ENCODE results near the gene ZDHHC14. TPM values are rescaled to one million over a fixed set of nuclear protein-coding genes. Genes with fewer than 3 reads are reported as not detected.
A peak's percentile ranks its signal among the peaks of the same experiment; 100 is the strongest.

ZDHHC14 gene
- total RNA-seq, 1 donor from 2014 or later, result 26.1 TPM

- H3K36me3 Mint-ChIP-seq (ENCODE audit: low read depth, unreplicated experiment), result no peaks in the 10 kb centered on the region
- peaks cover 30% of the 10 kb centered on the region for H3K4me1 Mint-ChIP-seq (ENCODE audit: unreplicated experiment)
- no peak for TF ChIP-seq CTCF (IDR thresholded peaks at IDR 0.05; ENCODE audit: unreplicated experiment)
- peaks cover 5% of the 10 kb centered on the region for H3K27me3 Mint-ChIP-seq (ENCODE audit: unreplicated experiment)
- H3K4me3 Mint-ChIP-seq (ENCODE audit: unreplicated experiment), result peak overlapping the region; percentile 91
- H3K9me3 Mint-ChIP-seq (ENCODE audit: unreplicated experiment), result no peaks in the 10 kb centered on the region
- peak; percentile 86 for DNase-seq (ENCODE audit: low spot score)
- H3K27ac Mint-ChIP-seq (ENCODE audit: unreplicated experiment), result peak overlapping the region; percentile 20
Observed at GRCh38 chr6:157379656-157380457, 1.1 kb upstream of the ZDHHC14 start.

GRCh38 chr6:157380458-157380778 is 572 bp upstream of the ZDHHC14 start:
- H3K4me3 Mint-ChIP-seq (ENCODE audit: unreplicated experiment), result peak overlapping the region; percentile 91
- peaks cover 5% of the 10 kb centered on the region for H3K27me3 Mint-ChIP-seq (ENCODE audit: unreplicated experiment)
- TF ChIP-seq CTCF (IDR thresholded peaks at IDR 0.05; ENCODE audit: unreplicated experiment), result no peak
- H3K27ac Mint-ChIP-seq (ENCODE audit: unreplicated experiment), result no peak overlapping the region
- H3K4me1 Mint-ChIP-seq (ENCODE audit: unreplicated experiment), result peaks cover 26% of the 10 kb centered on the region
- no peak for DNase-seq (ENCODE audit: low spot score)
- H3K9me3 Mint-ChIP-seq (ENCODE audit: unreplicated experiment), result no peaks in the 10 kb centered on the region
- H3K36me3 Mint-ChIP-seq (ENCODE audit: low read depth, unreplicated experiment), result peaks cover 2% of the 10 kb centered on the region

GRCh38 chr6:157381631-157382621 is 936 bp downstream of the ZDHHC14 start:
- Mint-ChIP-seq H3K27me3 (ENCODE audit: unreplicated experiment) (peaks cover 5% of the 10 kb centered on the region), H3K4me1 (ENCODE audit: unreplicated experiment) (peaks cover 23% of the 10 kb centered on the region), H3K9me3 (ENCODE audit: unreplicated experiment) (no peaks in the 10 kb centered on the region), H3K36me3 (ENCODE audit: low read depth, unreplicated experiment) (peaks cover 6% of the 10 kb centered on the region), H3K4me3 (ENCODE audit: unreplicated experiment) (peak overlapping the region; percentile 90), H3K27ac (ENCODE audit: unreplicated experiment) (peak overlapping the region; percentile 57)
- DNase-seq (ENCODE audit: low spot score), result peak; percentile 58
- TF ChIP-seq CTCF (IDR thresholded peaks at IDR 0.05; ENCODE audit: unreplicated experiment), result no peak

- Mint-ChIP-seq H3K4me3 (ENCODE audit: unreplicated experiment) (peak overlapping the region; percentile 90), H3K9me3 (ENCODE audit: unreplicated experiment) (no peaks in the 10 kb centered on the region), H3K4me1 (ENCODE audit: unreplicated experiment) (peaks cover 23% of the 10 kb centered on the region), H3K27ac (ENCODE audit: unreplicated experiment) (peak overlapping the region; percentile 57), H3K27me3 (ENCODE audit: unreplicated experiment) (peaks cover 5% of the 10 kb centered on the region), H3K36me3 (ENCODE audit: low read depth, unreplicated experiment) (peaks cover 7% of the 10 kb centered on the region)
- DNase-seq (ENCODE audit: low spot score), result no peak
- no peak for TF ChIP-seq CTCF (IDR thresholded peaks at IDR 0.05; ENCODE audit: unreplicated experiment)
Observed at GRCh38 chr6:157382821-157383220, 1.8 kb downstream of the ZDHHC14 start.
